Endothelial cell of umbilical vein (primary cell): ENCODE data around the gene SORL1. TPM values are rescaled to one million over a fixed set of nuclear protein-coding genes. Genes with fewer than 3 reads are reported as not detected.

Source experiments
- BruUV-seq: library from RNA; stranded (reverse); fragments of 400-500 nt; replicated peaks from 2 replicates; lab custom pipeline; 2021; lab: Mats Ljungman, UMichigan
- CTCF ChIA-PET: fragments of 300-600, 350-600 bp; sonication (Branson Sonifier 250); formaldehyde crosslinking; loops from one replicate; lab custom pipeline; 2021; ENCODE audit warnings: antibody characterized with exemption, inconsistent platforms; lab: Charles Lee
- POLR2A ChIA-PET: fragments of 300-600, 350-600 bp; sonication (Branson Sonifier 250); formaldehyde crosslinking; loops from one replicate; lab custom pipeline; 2021; ENCODE audit warnings: antibody characterized with exemption, inconsistent platforms; lab: Charles Lee
- DNase-seq: peaks from one replicate; pipeline ENCODE4 v3.0.0-alpha.2; 2011; ENCODE audit warnings: low read depth, low spot score
- FAIRE-seq: peaks from 2 replicates; lab custom pipeline; 2011; peaks lifted over from hg19 to GRCh38; lab: Jason Lieb, UNC
- H2AFZ ChIP-seq: 2 replicates; pipeline ENCODE4 v1.6.0; 2012; ENCODE audit warnings: low read depth, low read length, control low read depth, inconsistent platforms
- H3K27ac ChIP-seq: 2 replicates; pipeline ENCODE4 v1.5.1; 2011; ENCODE audit warnings: low read depth, mild to moderate bottlenecking, control low read depth, low read length, moderate library complexity; ENCODE audit not compliant: insufficient read depth
- H3K27me3 ChIP-seq, 2 experiments: 2 replicates each; pipeline versions ENCODE4 v1.6.0 to v1.6.1; 2011; ENCODE audit warnings: low read length in 2 of 2, mixed read lengths in 1 of 2; ENCODE audit not compliant: control insufficient read depth in 2 of 2, insufficient read depth in 2 of 2
- H3K36me3 ChIP-seq, 2 experiments: 2 replicates in 1 of 2; 3 replicates in 1 of 2; pipeline ENCODE4 v1.5.1; 2011; ENCODE audit warnings: low read length in 2 of 2, mild to moderate bottlenecking in 1 of 2, moderate library complexity in 1 of 2; ENCODE audit not compliant: control insufficient read depth in 2 of 2, insufficient read depth in 2 of 2; ENCODE audit errors: extremely low read depth in 1 of 2
- H3K4me1 ChIP-seq: 3 replicates; pipeline ENCODE4 v1.5.1; 2011; ENCODE audit warnings: mild to moderate bottlenecking, low read length; ENCODE audit not compliant: control insufficient read depth, insufficient read depth; ENCODE audit errors: extremely low read depth
- H3K4me2 ChIP-seq: 2 replicates; pipeline ENCODE4 v1.6.1; 2011; ENCODE audit warnings: low read length, control low read depth, mixed read lengths; ENCODE audit not compliant: insufficient read depth
- H3K4me3 ChIP-seq, 3 experiments: fragments of 200-600 bp in 1 of 3; sonication (generic), shearing (Covaris generic) in 1 of 3; replicated peaks in 1 of 3; 2 replicates each; pipeline ENCODE4 v1.5.1; 2011 to 2016; ENCODE audit warnings: control low read depth in 3 of 3, low read length in 3 of 3, mild to moderate bottlenecking in 2 of 3, inconsistent platforms in 1 of 3, low read depth in 1 of 3, moderate library complexity in 1 of 3; ENCODE audit not compliant: insufficient read depth in 1 of 3
- H3K79me2 ChIP-seq: 2 replicates; pipeline ENCODE4 v1.6.0; 2012; ENCODE audit warnings: low read length, inconsistent platforms; ENCODE audit not compliant: control insufficient read depth, insufficient read depth
- H3K9ac ChIP-seq: replicated peaks from 2 replicates; pipeline ENCODE3; 2011; ENCODE audit warnings: low read length, control low read depth; ENCODE audit not compliant: insufficient read depth; ENCODE audit errors: extremely low read depth
- H3K9me1 ChIP-seq: replicated peaks from 3 replicates; pipeline ENCODE4 v1.6.0; 2011; ENCODE audit warnings: mild to moderate bottlenecking, low read length; ENCODE audit not compliant: control insufficient read depth, insufficient read depth; ENCODE audit errors: extremely low read depth
- H3K9me3 ChIP-seq: replicated peaks from 2 replicates; pipeline ENCODE4 v1.5.1; 2012; ENCODE audit warnings: low read length, inconsistent platforms; ENCODE audit not compliant: control insufficient read depth, insufficient read depth
- H4K20me1 ChIP-seq: replicated peaks from 2 replicates; pipeline ENCODE3; 2011; ENCODE audit warnings: mild to moderate bottlenecking, low read length; ENCODE audit not compliant: control insufficient read depth, insufficient read depth; ENCODE audit errors: extremely low read depth
- EZH2 ChIP-seq: IDR thresholded peaks from 2 replicates; pipeline ENCODE4 v1.6.1; 2012; ENCODE audit warnings: borderline replicate concordance, low read depth, mild to moderate bottlenecking, moderate library complexity, low read length, inconsistent platforms; ENCODE audit not compliant: severe bottlenecking
- FOS ChIP-seq: IDR thresholded peaks from 2 replicates; pipeline ENCODE4 v1.6.1; 2011; ENCODE audit warnings: mild to moderate bottlenecking, low read length, moderate library complexity, borderline replicate concordance; ENCODE audit not compliant: insufficient read depth
- GATA2 ChIP-seq: IDR thresholded peaks from 2 replicates; pipeline ENCODE4 v1.7.0; 2011; ENCODE audit warnings: low read depth, mild to moderate bottlenecking, moderate library complexity, mixed read lengths, low read length; ENCODE audit not compliant: insufficient read length, insufficient read depth
- JUN ChIP-seq: IDR thresholded peaks from 2 replicates; pipeline ENCODE4 v1.6.1; 2011; ENCODE audit warnings: borderline replicate concordance, low read depth; ENCODE audit not compliant: insufficient read length, insufficient read depth
- MYC ChIP-seq: IDR thresholded peaks from one replicate; pipeline ENCODE4 v1.6.1; 2011; ENCODE audit warnings: mild to moderate bottlenecking, low read depth, low read length
- POLR2A ChIP-seq: IDR thresholded peaks from 2 replicates; pipeline ENCODE4 v1.6.1; 2012; ENCODE audit warnings: low read depth, mild to moderate bottlenecking, control low read depth, low read length
- POLR2AphosphoS5 ChIP-seq: IDR thresholded peaks from 2 replicates; pipeline ENCODE4 v1.6.1; 2012; ENCODE audit warnings: low read depth, mild to moderate bottlenecking, control low read depth, low read length, moderate library complexity; ENCODE audit not compliant: insufficient read depth
- dilution Hi-C: fragments of 300-500 bp; cut with MboI; formaldehyde crosslinking; loops from one replicate; pipeline ENCODE4 v1.15.0; 2019; ENCODE audit warnings: low sequenced_read_pairs; ENCODE audit not compliant: extremely low pct_ligation_motif_present
- intact Hi-C: fragments of 100-400 bp; cut with micrococcal nuclease; formaldehyde crosslinking; loops from one replicate; pipeline ENCODE4 v1.10.0; 2022
- polyA plus RNA-seq, 4 experiments: library from polyadenylated mRNA; depleted of rRNA in 3 of 4; stranded (reverse) in 3 of 4; unstranded in 1 of 4; fragments of >200 nt; gene quantifications; 2 replicates each; pipeline versions ENCODE4 v1.2.1 to v1.2.3, GENCODE V29; 2011 to 2012; ENCODE audit warnings: missing spikeins in 1 of 4
- total RNA-seq: library from RNA; stranded (reverse); gene quantifications from 2 replicates; pipeline ENCODE4 v1.2.3, GENCODE V29; 2021
- TF ChIP-seq, protein P1 (sequence below): IDR thresholded peaks from 2 replicates; pipeline ENCODE4 v1.6.1; 2011; ENCODE audit not compliant: insufficient read depth, insufficient read length
- TF ChIP-seq, protein P2 (sequence below), 2 donors: IDR thresholded peaks; 1 replicate in 1 of 2; 2 replicates in 1 of 2; pipeline ENCODE4 v1.5.1; 2011; ENCODE audit warnings: low read length in 2 of 2, mild to moderate bottlenecking in 2 of 2, moderate library complexity in 2 of 2, control low read depth in 1 of 2, inconsistent platforms in 1 of 2, low read depth in 1 of 2; ENCODE audit not compliant: insufficient read depth in 1 of 2; ENCODE audit errors: extremely low read depth in 1 of 2

The SORL1 gene
- total and polyA plus RNA-seq, 2 donors (not counting 3 experiments of a cell fraction or from before 2014, with no cell fraction given): 0.17 to 0.31 TPM

DNA sequence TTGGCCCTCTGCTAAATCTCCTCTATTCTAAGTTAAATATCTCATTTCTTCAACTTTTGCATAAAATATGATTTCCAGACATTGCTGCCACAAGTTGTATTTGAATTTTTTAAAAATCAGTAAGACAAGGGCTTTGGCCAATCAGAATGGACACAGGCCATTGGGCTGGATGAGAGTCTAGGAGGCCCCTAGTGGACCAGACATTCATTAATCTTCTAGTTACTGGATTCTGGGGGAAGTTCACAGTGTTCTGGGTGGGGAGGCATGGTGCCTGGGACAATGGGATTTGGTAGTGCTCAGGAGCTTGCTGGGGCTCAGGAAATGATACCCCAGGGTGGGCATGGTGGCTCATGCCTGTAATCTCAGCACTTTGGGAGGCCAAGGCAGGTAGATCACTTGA, 12.4 kb upstream of the SORL1 start:
- intact Hi-C loops: no loop called here
- H4K20me1 ChIP-seq: no peaks in the 10 kb centered on the region
- no peaks in the 10 kb centered on the region for H3K4me1 ChIP-seq
- H3K4me2 ChIP-seq: no peak overlapping the region
- no peak overlapping the region for H3K27ac ChIP-seq
- H2AFZ ChIP-seq: no peak overlapping the region
- DNase-seq: no peak
- H3K27me3 ChIP-seq: peaks cover 0 to 3% of the 10 kb centered on the region in 2 experiments
- POLR2A ChIA-PET: no interaction called here
- no peak overlapping the region for H3K9ac ChIP-seq
- H3K79me2 ChIP-seq: no peaks in the 10 kb centered on the region
- CTCF ChIA-PET: no interaction called here
- no peak for FAIRE-seq
- no peak overlapping the region for H3K4me3 ChIP-seq
- no peaks in the 10 kb centered on the region for H3K9me3 ChIP-seq
- TF ChIP-seq EZH2 (no peak), POLR2A (no peak), JUN (no peak), POLR2AphosphoS5 (no peak), FOS (no peak), GATA2 (no peak), MYC (no peak)
- TF ChIP-seq, protein P1, sequence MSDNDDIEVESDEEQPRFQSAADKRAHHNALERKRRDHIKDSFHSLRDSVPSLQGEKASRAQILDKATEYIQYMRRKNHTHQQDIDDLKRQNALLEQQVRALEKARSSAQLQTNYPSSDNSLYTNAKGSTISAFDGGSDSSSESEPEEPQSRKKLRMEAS: no peak
- TF ChIP-seq, protein P2, sequence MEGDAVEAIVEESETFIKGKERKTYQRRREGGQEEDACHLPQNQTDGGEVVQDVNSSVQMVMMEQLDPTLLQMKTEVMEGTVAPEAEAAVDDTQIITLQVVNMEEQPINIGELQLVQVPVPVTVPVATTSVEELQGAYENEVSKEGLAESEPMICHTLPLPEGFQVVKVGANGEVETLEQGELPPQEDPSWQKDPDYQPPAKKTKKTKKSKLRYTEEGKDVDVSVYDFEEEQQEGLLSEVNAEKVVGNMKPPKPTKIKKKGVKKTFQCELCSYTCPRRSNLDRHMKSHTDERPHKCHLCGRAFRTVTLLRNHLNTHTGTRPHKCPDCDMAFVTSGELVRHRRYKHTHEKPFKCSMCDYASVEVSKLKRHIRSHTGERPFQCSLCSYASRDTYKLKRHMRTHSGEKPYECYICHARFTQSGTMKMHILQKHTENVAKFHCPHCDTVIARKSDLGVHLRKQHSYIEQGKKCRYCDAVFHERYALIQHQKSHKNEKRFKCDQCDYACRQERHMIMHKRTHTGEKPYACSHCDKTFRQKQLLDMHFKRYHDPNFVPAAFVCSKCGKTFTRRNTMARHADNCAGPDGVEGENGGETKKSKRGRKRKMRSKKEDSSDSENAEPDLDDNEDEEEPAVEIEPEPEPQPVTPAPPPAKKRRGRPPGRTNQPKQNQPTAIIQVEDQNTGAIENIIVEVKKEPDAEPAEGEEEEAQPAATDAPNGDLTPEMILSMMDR (IDR thresholded peaks at IDR 0.05; ENCODE audit: extremely low read depth in 1 of 2, insufficient read depth in 1 of 2, low read depth in 1 of 2, low read length in 2 of 2): no peak
- dilution Hi-C loops: no loop called here
- BruUV-seq: no TSS peak
- no peaks in the 10 kb centered on the region for H3K9me1 ChIP-seq
- H3K36me3 ChIP-seq: no peaks in the 10 kb centered on the region
